HTR-8/SVneo (cell line): ENCODE measurements around the gene FN3K.

ENCODE experiments used
- DNase-seq: peaks from one replicate; pipeline ENCODE4 v3.0.0; 2011; ENCODE audit warnings: low spot score, mixed read lengths; ENCODE audit not compliant: insufficient read length
- FAIRE-seq: peaks from 2 replicates; lab custom pipeline; 2011; peaks lifted over from hg19 to GRCh38; lab: Jason Lieb, UNC

Gene FN3K

GRCh38 chr17:82703036-82703745 lies 32.2 kb upstream of the FN3K start:
- FAIRE-seq = no peak
- DNase-seq = no peak

GRCh38 chr17:82703935-82704865 lies 31.2 kb upstream of the FN3K start:
- FAIRE-seq (no peak), DNase-seq (no peak)

- FAIRE-seq (no peak), DNase-seq (no peak)
Observed at GRCh38 chr17:82704886-82705285, 30.5 kb upstream of the FN3K start.

- no peak for FAIRE-seq
- no peak for DNase-seq
Observed at GRCh38 chr17:82705756-82706155, 29.7 kb upstream of the FN3K start.

GRCh38 chr17:82709024-82709675 lies 26.3 kb upstream of the FN3K start:
- no peak for FAIRE-seq
- DNase-seq = no peak

GRCh38 chr17:82709676-82710498 lies 25.5 kb upstream of the FN3K start:
- FAIRE-seq (no peak), DNase-seq (no peak)

GRCh38 chr17:82710499-82711232 lies 24.7 kb upstream of the FN3K start:
- FAIRE-seq (no peak), DNase-seq (no peak)

- no peak for DNase-seq
- no peak for FAIRE-seq
Observed at GRCh38 chr17:82713071-82713723, 22.2 kb upstream of the FN3K start.

GRCh38 chr17:82716203-82717010 lies 19.0 kb upstream of the FN3K start, which contains the start of gene FN3KRP:
Gene FN3KRP, plus strand, starts transcription at chr17:82716706. Its CDS starts 50 bp downstream, at chr17:82716756.
- FAIRE-seq (peak; percentile 87), DNase-seq (peak; percentile 94)

GRCh38 chr17:82718986-82719685 lies 16.3 kb upstream of the FN3K start:
- no peak for FAIRE-seq
- DNase-seq = no peak

GRCh38 chr17:82720204-82720603 lies 15.2 kb upstream of the FN3K start:
- no peak for DNase-seq
- no peak for FAIRE-seq

GRCh38 chr17:82722341-82723013 lies 12.9 kb upstream of the FN3K start:
- DNase-seq (no peak), FAIRE-seq (no peak)

GRCh38 chr17:82723169-82723807 lies 12.1 kb upstream of the FN3K start:
- peak; percentile 98 for FAIRE-seq
- DNase-seq = no peak

- FAIRE-seq (no peak), DNase-seq (no peak)
Observed at GRCh38 chr17:82726427-82726826, 9.0 kb upstream of the FN3K start.

- DNase-seq (no peak), FAIRE-seq (no peak)
Observed at GRCh38 chr17:82729479-82730260, 5.7 kb upstream of the FN3K start.
